ENCODE measurements around the gene CNTNAP5.

DNA sequence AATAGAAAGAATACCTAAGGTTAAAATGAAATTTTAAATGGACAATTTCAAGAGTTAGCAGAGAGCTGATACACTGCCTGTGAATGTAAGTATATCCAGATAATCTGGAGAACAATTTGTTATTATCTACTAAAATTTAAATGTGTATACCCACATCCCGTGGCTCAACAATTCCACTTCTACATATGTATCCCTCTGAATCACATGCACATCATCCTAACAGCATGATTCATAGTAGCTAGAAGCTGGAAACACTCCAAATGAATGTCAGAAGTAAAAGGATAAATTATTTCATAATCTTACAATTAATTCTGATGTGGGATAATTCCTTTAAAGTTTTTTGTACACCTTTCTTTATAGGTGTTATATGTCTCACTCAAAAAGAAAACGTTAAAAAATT is 87.9 kb downstream of the CNTNAP5 start:
- TF ChIP-seq, protein P1, sequence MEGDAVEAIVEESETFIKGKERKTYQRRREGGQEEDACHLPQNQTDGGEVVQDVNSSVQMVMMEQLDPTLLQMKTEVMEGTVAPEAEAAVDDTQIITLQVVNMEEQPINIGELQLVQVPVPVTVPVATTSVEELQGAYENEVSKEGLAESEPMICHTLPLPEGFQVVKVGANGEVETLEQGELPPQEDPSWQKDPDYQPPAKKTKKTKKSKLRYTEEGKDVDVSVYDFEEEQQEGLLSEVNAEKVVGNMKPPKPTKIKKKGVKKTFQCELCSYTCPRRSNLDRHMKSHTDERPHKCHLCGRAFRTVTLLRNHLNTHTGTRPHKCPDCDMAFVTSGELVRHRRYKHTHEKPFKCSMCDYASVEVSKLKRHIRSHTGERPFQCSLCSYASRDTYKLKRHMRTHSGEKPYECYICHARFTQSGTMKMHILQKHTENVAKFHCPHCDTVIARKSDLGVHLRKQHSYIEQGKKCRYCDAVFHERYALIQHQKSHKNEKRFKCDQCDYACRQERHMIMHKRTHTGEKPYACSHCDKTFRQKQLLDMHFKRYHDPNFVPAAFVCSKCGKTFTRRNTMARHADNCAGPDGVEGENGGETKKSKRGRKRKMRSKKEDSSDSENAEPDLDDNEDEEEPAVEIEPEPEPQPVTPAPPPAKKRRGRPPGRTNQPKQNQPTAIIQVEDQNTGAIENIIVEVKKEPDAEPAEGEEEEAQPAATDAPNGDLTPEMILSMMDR (IDR thresholded peaks at IDR 0.05; ENCODE audit: low read length), result no peak
- no peak for TF ChIP-seq EZH2phosphoT487 (IDR thresholded peaks at IDR 0.05; ENCODE audit: low read length)

All from MM.1S (cell line).